Loucy (cell line): ENCODE results near the gene JUP.

Source experiments
- CTCF ChIP-seq: fragments of 200-600 bp; sonication (generic); conservative IDR thresholded peaks from 2 replicates; pipeline ENCODE4 v1.5.1; 2014; ENCODE audit warnings: mild to moderate bottlenecking, antibody characterized with exemption, low read length
- EZH2phosphoT487 ChIP-seq: fragments of 200-600 bp; IDR thresholded peaks from 2 replicates; pipeline ENCODE4 v1.6.1; 2018; ENCODE audit warnings: antibody characterized with exemption, mild to moderate bottlenecking, moderate library complexity, borderline replicate concordance

- TF ChIP-seq CTCF, result no peak
- TF ChIP-seq EZH2phosphoT487, result no peak
These were observed 8.8 kb downstream of the JUP start for GRCh38 chr17:41777574-41778188.
